Prostate gland (tissue), 2 donors: ENCODE measurements around the gene COLQ.

Experiments
- CTCF ChIP-seq, 4 experiments: fragments of 200-600 bp in 2 of 4; fragments of 450-650 bp in 2 of 4; sonication (generic) in 2 of 4; IDR thresholded peaks; 1 replicate in 3 of 4; 2 replicates in 1 of 4; pipeline ENCODE4 v1.5.1; 2016 to 2019; ENCODE audit warnings: antibody characterized with exemption in 4 of 4, mild to moderate bottlenecking in 2 of 4, moderate library complexity in 2 of 4
- POLR2AphosphoS5 ChIP-seq: sonication (generic); formaldehyde crosslinking; IDR thresholded peaks from one replicate; pipeline ENCODE4 v1.6.1; 2017; ENCODE audit warnings: antibody characterized with exemption

GRCh38 chr3:15486020-15486419 lies 35.5 kb downstream of the COLQ start:
- TF ChIP-seq CTCF (IDR thresholded peaks at IDR 0.05), result no peak
- TF ChIP-seq POLR2AphosphoS5, result no peak
